ENCODE results near the gene DYNC1LI1. TPM values are rescaled to one million over a fixed set of nuclear protein-coding genes. Genes with fewer than 3 reads are reported as not detected.

DYNC1LI1 gene
- polyA plus RNA-seq, 1 of the 3 experiments (the other 2 are of a cell fraction) = 15.4 TPM

DNA sequence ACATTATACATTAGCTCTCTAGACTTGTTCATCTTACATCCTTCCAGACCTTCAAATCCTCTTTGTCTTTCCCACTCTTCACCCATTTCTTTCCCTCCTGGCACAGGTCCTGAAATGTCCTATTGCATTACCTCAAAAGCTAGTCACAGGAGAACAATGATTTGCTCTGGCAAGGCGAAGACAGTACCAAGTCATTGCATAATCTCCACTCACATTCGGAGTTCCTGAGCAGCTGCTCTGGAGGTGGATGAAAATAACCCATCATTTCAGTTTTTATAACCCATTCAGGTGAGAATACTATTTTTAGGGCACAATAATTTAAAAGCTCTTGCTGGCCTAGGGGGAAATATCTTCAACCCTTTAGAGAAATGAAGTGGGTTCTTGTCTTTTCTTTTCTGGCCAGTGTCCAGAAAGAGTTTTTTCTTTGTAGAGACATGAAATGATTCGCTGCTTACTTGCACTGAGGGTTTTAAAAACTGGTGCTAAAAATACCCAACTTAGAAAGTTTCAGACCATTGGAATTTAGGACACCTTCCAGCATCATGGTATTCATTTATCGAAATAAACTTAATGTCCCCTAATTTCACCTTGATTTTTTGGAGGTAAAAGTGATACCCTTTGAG, 23.4 kb upstream of the DYNC1LI1 start (continued):
- TF ChIP-seq REST (IDR thresholded peaks at IDR 0.05; ENCODE audit: low read depth, low read length) = no peak

- TF ChIP-seq JUND (IDR thresholded peaks at IDR 0.05) = no peak
- TF ChIP-seq, protein P1, sequence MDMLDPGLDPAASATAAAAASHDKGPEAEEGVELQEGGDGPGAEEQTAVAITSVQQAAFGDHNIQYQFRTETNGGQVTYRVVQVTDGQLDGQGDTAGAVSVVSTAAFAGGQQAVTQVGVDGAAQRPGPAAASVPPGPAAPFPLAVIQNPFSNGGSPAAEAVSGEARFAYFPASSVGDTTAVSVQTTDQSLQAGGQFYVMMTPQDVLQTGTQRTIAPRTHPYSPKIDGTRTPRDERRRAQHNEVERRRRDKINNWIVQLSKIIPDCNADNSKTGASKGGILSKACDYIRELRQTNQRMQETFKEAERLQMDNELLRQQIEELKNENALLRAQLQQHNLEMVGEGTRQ (IDR thresholded peaks at IDR 0.05; ENCODE audit: borderline replicate concordance, low read depth, low read length) = no peak
- TF ChIP-seq GABPA (IDR thresholded peaks at IDR 0.05; ENCODE audit: low read depth) = no peak
- no peak for TF ChIP-seq FOSL2 (IDR thresholded peaks at IDR 0.05; ENCODE audit: borderline replicate concordance, low read depth)
- no peak for TF ChIP-seq FOXJ3 (CRISPR knock-in tag; IDR thresholded peaks at IDR 0.05)
- no peak for TF ChIP-seq NFIC (IDR thresholded peaks at IDR 0.05; ENCODE audit: borderline replicate concordance)
- TF ChIP-seq, protein P2, sequence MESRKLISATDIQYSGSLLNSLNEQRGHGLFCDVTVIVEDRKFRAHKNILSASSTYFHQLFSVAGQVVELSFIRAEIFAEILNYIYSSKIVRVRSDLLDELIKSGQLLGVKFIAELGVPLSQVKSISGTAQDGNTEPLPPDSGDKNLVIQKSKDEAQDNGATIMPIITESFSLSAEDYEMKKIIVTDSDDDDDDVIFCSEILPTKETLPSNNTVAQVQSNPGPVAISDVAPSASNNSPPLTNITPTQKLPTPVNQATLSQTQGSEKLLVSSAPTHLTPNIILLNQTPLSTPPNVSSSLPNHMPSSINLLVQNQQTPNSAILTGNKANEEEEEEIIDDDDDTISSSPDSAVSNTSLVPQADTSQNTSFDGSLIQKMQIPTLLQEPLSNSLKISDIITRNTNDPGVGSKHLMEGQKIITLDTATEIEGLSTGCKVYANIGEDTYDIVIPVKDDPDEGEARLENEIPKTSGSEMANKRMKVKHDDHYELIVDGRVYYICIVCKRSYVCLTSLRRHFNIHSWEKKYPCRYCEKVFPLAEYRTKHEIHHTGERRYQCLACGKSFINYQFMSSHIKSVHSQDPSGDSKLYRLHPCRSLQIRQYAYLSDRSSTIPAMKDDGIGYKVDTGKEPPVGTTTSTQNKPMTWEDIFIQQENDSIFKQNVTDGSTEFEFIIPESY (IDR thresholded peaks at IDR 0.05; ENCODE audit: borderline replicate concordance, low read depth) = no peak
- TF ChIP-seq TAF1 (IDR thresholded peaks at IDR 0.05; ENCODE audit: borderline replicate concordance, low read depth, low read length) = no peak
- TF ChIP-seq RCOR1 (IDR thresholded peaks at IDR 0.05; ENCODE audit: low read length) = no peak
- no peak for TF ChIP-seq EP300 (IDR thresholded peaks at IDR 0.05; ENCODE audit: borderline replicate concordance in 1 of 2, low read depth in 1 of 2, low read length in 1 of 2)
- no peak for TF ChIP-seq RAD21 (IDR thresholded peaks at IDR 0.05; ENCODE audit: low read length)
- Histone ChIP-seq H3K27me3 (ENCODE audit: insufficient read depth) (no peaks in the 10 kb centered on the region), H3K4me1 (ENCODE audit: control insufficient read depth in 1 of 2, insufficient read depth in 2 of 2, low read depth in 1 of 2, low read length in 1 of 2) (no peaks in the 10 kb centered on the region), H3K9me3 (no peaks in the 10 kb centered on the region), H3K4me2 (no peak overlapping the region), H3K9ac (no peak overlapping the region), H3K36me3 (replicated peaks in 1 of 2; ENCODE audit: control insufficient read depth in 1 of 2, insufficient read depth in 2 of 2, low read length in 1 of 2) (no peaks in the 10 kb centered on the region), H3F3A (replicated peaks; ENCODE audit: insufficient read depth) (no peaks in the 10 kb centered on the region), H2AFZ (ENCODE audit: low read depth) (no peak overlapping the region), H3K9me2 (no peaks in the 10 kb centered on the region), H3K4me3 (ENCODE audit: low read depth in 2 of 2, low read length in 1 of 2) (no peak overlapping the region), H4K20me1 (ENCODE audit: insufficient read depth) (no peaks in the 10 kb centered on the region), H3K27ac (ENCODE audit: low read depth in 2 of 2, low read length in 1 of 2) (no peak overlapping the region), H3K79me2 (ENCODE audit: insufficient read depth) (no peaks in the 10 kb centered on the region)
- no peak for DNase-seq
- POLR2A ChIA-PET = no interaction called here
- WGBS (ENCODE audit: low lambda C conversion rate) = 82% methylated on average over 28 of the region's 28 CpGs
- CTCF ChIA-PET = no interaction called here
Measured at GRCh38 chr3:32592696-32593353, 22.2 kb upstream of the DYNC1LI1 start.

Data from SK-N-SH (cell line).